Measurements from ENCODE around the gene SLC3A2.

The SLC3A2 gene

GRCh38 chr11:62880803-62881578 lies at the start of gene SLC3A2:
Gene SLC3A2, plus strand, starts transcription at chr11:62880896. Its CDS starts 128 bp downstream, at chr11:62881024.
- peak; percentile 57 for TF ChIP-seq CTCF (IDR thresholded peaks at IDR 0.05; ENCODE audit: insufficient read depth, low read depth, low read length, missing control alignments)
- peak within 1 kb of the TSS; percentile 88 for H3K4me3 ChIP-seq (ENCODE audit: low read length)
- DNase-seq (ENCODE audit: low read depth): peak; percentile 92

- peak; percentile 43 for DNase-seq (ENCODE audit: low read depth)
- peak overlapping the region; percentile 86 for H3K4me3 ChIP-seq (ENCODE audit: low read length)
- TF ChIP-seq CTCF (IDR thresholded peaks at IDR 0.05; ENCODE audit: insufficient read depth, low read depth, low read length, missing control alignments): no peak
Measured at GRCh38 chr11:62830904-62831519, 49.7 kb upstream of the SLC3A2 start.

- no peak for TF ChIP-seq CTCF (IDR thresholded peaks at IDR 0.05; ENCODE audit: insufficient read depth, low read depth, low read length, missing control alignments)
- peak within 1 kb of the TSS; percentile 86 for H3K4me3 ChIP-seq (ENCODE audit: low read length)
- peak; percentile 99 for DNase-seq (ENCODE audit: low read depth)
Measured at GRCh38 chr11:62831520-62832335, 49.0 kb upstream of the SLC3A2 start, which contains the start of gene STX5. Gene STX5, minus strand, starts transcription at chr11:62832051. Its CDS starts 808 bp downstream, at chr11:62831243.

- no peak for DNase-seq (ENCODE audit: low read depth)
- no peak for TF ChIP-seq CTCF (IDR thresholded peaks at IDR 0.05; ENCODE audit: insufficient read depth, low read depth, low read length, missing control alignments)
- peak within 1 kb of the TSS; percentile 86 for H3K4me3 ChIP-seq (ENCODE audit: low read length)
Measured at GRCh38 chr11:62832336-62833234, 48.1 kb upstream of the SLC3A2 start, which contains the start of gene TEX54. Gene TEX54, minus strand, starts transcription at chr11:62832841.

GRCh38 chr11:62835336-62835735 lies 45.4 kb upstream of the SLC3A2 start:
- no peak overlapping the region for H3K4me3 ChIP-seq (ENCODE audit: low read length)
- TF ChIP-seq CTCF (IDR thresholded peaks at IDR 0.05; ENCODE audit: insufficient read depth, low read depth, low read length, missing control alignments): no peak
- DNase-seq (ENCODE audit: low read depth): no peak
